Cerebellar nuclear complex (tissue), 1 donor: ENCODE results near the gene BMERB1.
"Not testable (repeated sequence)": the region's sequence is repeated elsewhere in the genome, so short reads cannot be mapped to it uniquely, and the experiment has no call there.

Source experiments
- DNase-seq, 2 experiments: peaks; one replicate each; lab custom pipeline; 2025; lab: John Stamatoyannopoulos, UW

The BMERB1 gene

DNA sequence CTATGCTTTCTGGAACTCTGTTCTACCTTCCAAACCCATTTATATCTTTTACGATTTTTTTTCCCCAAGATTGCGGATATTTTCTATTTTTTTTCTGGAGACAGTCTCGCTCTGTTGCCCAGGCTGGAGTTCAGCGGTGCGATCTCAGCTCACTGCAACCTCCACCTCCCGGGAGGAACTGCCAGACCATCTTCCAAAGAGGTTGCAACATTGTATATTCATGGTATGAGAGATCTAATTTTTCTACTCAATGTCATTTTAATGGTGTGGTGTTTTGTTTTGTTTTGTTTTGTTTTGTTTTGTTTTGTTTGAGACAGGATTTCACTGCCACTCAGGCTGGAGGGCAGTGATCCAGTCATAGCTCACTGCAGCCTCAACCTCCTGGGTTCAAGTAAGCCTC lies 8.5 kb upstream of the BMERB1 start:
- no peak for DNase-seq

DNA sequence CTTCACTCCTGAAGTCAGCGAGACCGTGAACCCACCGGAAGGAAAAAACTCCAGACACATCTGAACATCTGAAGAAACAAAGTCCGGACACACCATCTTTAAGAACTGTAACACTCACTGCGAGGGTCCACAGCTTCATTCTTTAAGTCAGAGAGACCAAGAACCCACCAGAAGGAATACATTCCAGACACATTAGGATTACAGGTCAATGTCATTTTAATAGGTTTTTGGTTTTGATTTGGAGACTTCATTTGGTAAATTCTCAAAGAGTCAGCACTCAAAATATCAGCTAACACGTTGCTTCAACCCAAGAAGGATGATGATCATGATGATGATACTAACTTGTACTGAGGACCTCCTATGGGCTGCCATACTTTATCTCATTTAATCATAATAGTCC lies 7.6 kb upstream of the BMERB1 start:
- DNase-seq: no peak

- DNase-seq: no peak
Measured at GRCh38 chr16:15427648-15428239, 6.6 kb upstream of the BMERB1 start.

GRCh38 chr16:15430884-15431283 lies 3.5 kb upstream of the BMERB1 start:
- not testable (repeated sequence) for DNase-seq

DNA sequence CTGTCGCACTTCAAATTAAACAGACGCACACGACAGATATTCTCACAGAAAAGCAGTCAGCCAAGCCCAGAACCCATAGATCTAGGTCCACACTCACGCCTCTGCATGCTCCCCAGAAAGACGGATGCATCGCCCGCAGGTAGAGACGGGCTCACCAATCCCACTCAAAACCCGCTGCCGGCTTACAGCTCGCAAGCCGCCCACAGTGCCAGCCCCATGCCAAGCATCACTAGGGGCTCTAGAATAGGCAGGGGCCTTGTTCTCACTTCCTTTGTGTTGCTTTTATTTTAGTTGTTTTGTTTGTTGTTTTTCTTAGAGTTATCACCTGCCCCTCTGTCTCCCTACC lies 336 bp upstream of the BMERB1 start:
- DNase-seq: no peak

GRCh38 chr16:15435216-15435864 lies 952 bp downstream of the BMERB1 start:
- DNase-seq: no peak

GRCh38 chr16:15439102-15439501 lies 4.7 kb downstream of the BMERB1 start:
- no peak for DNase-seq

DNA sequence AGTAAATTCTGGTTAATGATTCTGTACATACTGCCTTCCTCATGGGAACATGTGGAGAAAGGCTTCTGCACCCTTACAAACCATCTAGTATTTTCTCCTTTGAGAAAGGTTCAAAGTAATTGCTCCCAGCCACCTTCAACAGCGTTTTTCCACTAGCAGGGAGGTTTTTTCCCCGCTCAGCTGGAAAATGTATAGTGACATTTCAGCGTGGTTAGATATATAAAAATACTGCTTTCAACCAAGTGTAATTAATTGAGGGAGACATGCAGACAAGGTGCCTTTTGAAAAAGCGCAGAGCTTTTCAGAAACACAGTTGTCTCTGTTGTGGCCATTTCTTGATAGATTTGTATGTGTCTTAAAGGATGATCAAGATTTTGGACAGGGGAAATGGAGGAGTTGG lies 5.1 kb downstream of the BMERB1 start:
- no peak for DNase-seq

- DNase-seq: no peak
Measured at GRCh38 chr16:15440852-15441251, 6.5 kb downstream of the BMERB1 start.

DNA sequence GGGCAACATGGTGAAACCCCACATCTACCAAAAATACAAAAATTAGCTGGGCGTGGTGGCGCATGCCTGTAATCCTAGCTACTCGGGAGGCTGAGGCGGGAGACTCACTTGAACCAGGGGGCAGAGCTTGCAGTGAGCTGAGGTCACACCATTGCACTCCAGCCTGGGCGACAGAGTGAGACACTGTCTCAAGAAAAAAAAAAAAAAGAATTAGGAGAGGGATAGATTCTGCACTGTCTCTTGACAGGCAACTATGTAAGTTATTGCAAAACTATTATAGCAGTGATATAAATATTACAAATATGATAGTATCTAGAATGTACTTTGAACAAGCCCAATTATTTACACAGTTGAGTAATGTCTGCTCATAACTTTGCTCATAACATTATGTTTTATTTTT lies 7.8 kb downstream of the BMERB1 start:
- DNase-seq: not testable (repeated sequence)

DNA sequence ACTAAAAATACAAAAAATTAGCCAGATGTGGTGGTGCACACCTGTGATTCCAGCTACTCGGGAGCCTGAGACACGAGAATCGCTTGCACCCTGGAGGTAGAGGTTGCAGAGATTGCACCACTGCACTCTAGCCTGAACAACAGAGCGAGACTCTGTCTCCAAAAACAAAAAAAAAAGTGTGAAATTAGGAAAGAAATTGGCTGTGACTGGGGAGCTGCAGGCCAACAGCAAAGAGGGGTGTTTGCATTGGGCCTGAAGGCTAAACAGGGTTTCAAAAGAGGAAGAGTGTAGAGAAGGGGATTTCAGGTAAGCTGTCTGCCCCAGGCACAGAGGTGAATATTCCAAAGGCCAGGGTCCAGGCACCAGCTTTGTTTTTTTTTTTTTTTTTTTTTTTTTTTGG lies 9.4 kb downstream of the BMERB1 start:
- no peak for DNase-seq

- no peak for DNase-seq
Measured at GRCh38 chr16:15444264-15444663, 9.9 kb downstream of the BMERB1 start.

- no peak for DNase-seq
Measured at GRCh38 chr16:15445450-15445849, 11.1 kb downstream of the BMERB1 start.

GRCh38 chr16:15446901-15447300 lies 12.5 kb downstream of the BMERB1 start:
- DNase-seq: no peak

- no peak for DNase-seq
Measured at GRCh38 chr16:15450624-15451023, 16.2 kb downstream of the BMERB1 start.

DNA sequence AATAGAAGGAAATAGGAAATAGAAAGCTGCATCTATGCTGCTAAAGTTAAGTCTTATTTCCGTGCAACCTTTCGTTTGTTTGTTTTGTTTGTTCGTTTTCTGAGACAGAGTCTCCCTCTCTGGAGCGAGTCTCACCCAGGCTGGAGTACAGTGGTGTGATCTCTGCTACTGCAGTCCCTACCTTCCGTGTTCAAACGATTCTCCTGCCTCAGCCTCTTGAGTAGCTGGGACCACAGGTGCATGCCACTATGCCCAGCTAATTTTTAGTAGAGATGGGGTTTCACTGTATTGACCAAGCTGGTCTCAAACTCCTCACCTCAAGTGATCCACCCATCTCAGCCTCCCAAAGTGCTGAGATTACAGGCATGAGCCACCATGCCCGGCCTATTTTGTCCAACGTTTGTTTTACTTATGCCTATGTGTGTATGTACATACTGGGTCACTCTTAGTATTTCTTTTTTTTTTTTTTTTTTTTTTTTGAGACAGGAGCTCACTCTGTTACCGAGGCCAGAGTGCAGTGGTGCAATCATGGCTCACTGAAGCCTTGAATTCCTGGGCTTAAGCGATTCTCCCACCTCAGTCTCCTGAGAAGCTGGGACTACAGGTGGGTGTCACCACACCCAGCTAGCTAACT lies 16.8 kb downstream of the BMERB1 start:
- DNase-seq: no peak

DNA sequence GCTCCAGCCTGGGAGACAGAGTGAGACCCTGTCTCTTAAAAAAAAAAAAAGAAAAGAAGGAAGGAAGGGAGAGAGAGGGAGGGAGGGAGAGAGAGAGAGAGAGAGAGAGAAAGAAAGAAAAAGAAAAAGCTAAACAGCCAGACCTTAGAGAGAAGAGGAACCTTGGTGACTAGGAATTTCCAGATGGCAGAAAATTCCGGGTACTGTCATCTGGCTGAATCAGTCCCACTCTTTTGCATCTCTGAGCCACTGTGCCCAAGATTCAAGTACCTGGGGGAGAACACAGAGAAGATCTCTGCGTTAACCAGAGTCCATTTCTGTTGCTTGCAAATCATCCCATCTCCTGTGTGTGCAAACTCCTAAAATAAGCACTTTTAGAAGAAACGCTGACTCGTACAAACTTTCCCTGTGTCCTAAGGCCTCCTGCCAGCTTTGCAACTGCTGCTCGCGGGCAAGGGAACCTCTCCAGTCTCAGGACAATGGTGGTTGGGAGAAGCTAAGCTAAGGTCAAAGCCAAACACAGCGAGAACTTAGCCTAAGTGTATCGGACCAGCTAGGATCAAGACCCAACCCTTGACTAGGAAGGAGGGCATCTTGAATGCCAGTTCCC lies 18.0 kb downstream of the BMERB1 start:
- no peak for DNase-seq

DNA sequence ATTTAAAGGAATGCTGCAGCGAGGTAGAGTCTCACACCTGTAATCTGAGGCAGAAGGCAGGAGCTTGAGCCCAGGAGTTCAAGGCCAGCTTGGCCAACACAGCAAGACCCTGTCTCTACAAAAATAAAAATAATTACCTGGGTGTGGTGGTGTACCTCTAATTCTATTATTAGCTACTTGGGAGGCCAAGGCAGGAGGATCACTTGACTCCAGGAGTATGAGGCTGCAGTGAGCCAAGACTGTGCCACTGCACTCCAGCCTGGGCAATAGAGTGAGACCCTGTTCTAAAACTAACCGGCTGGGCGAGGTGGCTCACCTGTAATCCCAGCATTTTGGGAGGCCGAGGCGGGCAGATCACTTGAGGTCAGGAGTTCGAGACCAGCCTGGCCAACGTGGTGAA lies 18.9 kb downstream of the BMERB1 start:
- not testable (repeated sequence) for DNase-seq

DNA sequence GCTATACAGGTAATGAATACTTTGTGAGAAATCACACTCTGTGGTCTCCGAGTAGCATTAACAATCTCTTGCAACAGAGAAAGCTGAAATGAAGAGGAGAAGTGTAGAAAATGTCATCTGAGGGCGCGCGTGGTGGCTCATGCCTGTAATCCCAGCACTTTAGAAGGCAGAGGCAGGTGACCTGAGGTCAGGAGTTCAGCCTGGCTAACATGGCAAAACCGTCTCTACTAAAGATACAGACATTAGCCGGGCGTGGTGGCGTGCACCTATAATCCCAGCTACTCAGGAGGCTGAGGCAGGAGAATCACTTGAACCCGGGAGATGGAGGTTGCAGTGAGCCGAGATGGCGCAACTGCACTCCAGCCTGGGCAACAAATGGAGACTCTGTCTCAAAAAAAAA lies 20.5 kb downstream of the BMERB1 start:
- DNase-seq: not testable (repeated sequence)

GRCh38 chr16:15457400-15457799 lies 23.0 kb downstream of the BMERB1 start:
- DNase-seq: no peak

GRCh38 chr16:15457958-15458357 lies 23.6 kb downstream of the BMERB1 start:
- DNase-seq: no peak

- DNase-seq: no peak
Measured at GRCh38 chr16:15459791-15460190, 25.4 kb downstream of the BMERB1 start.

GRCh38 chr16:15460601-15461000 lies 26.2 kb downstream of the BMERB1 start:
- no peak for DNase-seq
